Right ventricle myocardium superior (tissue), 1 donor: ENCODE results near the gene HBP1. TPM values are rescaled to one million over a fixed set of nuclear protein-coding genes. Genes with fewer than 3 reads are reported as not detected.
"Not testable (repeated sequence)": the region's sequence is repeated elsewhere in the genome, so short reads cannot be mapped to it uniquely, and the experiment has no call there.

Experiments used
- ATAC-seq: fragments of 200-7000 bp; cut with Tn5 transposase; one replicate; pipeline ENCODE4 v1.9.1; 2020; ENCODE audit warnings: mild to moderate bottlenecking; ENCODE audit not compliant: poor library complexity
- DNase-seq: peaks from one replicate; pipeline ENCODE4 v3.0.0-alpha.2; 2020
- intact Hi-C: fragments of 100-400 bp; cut with DNase I; formaldehyde crosslinking; loops from one replicate; pipeline ENCODE4 v1.11.2; 2022
- total RNA-seq: library from RNA; stranded (reverse); fragmentation: NEBNext Ultra II Directional; extraction: Animal tissue kit (Norgen Biotek cat#: 25700); gene quantifications from one replicate; pipeline ENCODE4 v1.2.1, GENCODE V29; 2021
- donor health status: DM: no; HTN: yes; CAD: no; lungs with severe emphysema.

The HBP1 gene
- total RNA-seq, 1 donor from 2014 or later, result 68.9 TPM

DNA sequence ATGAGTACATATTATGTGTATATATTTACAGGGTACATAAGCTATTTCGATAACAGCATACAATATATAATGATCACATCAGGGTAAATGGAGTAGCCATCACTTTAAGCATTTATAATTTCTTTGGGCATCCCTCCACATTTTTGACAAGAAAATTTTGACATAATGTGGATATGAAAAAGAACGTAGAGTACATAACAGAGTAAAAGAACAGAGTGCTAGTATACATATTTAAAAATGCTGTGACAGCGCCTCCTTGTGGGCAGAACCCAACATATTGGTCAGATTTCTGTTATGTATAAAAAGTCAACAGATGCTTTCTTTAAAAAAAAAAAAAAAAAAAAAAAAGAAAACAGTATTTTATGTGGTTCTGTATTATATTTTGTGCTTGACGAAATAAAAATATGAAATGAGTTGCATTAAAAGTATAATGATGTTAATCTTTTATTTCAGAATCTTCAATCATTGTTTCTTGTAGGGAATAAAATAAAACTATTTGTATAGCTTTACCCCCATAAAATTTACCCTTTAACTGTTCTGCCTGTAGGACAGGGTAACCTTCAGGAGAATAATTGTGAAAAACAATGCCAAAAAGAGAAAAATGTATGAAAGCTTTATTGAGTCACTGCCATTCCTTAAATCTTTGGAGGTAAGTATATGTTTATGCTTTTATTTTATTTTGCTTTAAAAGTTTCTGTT lies 18.3 kb upstream of the HBP1 start:
- intact Hi-C loops, result loop anchor here (1.0 to 5.0 kb wide), 2 partner anchors 203 to 358 kb away; no protein-coding TSS in a partner anchor
- ATAC-seq (peak; percentile 87), DNase-seq (peak; percentile 81)

DNA sequence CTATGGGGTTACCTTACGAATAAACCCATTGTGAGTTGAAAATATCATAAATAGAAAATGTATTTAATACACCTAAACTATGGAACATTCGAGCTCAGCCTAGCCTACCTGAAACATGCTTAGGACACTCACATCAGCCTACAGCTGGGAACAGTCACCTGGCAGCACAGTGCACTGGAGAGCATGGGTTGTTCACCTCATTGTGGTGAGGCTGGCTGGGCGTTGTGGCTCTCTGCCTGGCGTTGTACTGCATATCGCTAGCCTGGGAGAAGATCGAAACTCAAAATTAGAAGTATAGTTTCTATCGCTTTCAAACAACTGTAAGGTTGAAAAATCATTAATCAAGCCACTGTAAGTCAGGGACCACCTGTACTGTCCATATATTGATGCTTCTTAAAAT lies 17.3 kb upstream of the HBP1 start:
- no peak for DNase-seq
- intact Hi-C loops, result loop anchor here (5.0 kb wide), 1 partner anchor 359 kb away; no protein-coding TSS in a partner anchor
- no peak for ATAC-seq

DNA sequence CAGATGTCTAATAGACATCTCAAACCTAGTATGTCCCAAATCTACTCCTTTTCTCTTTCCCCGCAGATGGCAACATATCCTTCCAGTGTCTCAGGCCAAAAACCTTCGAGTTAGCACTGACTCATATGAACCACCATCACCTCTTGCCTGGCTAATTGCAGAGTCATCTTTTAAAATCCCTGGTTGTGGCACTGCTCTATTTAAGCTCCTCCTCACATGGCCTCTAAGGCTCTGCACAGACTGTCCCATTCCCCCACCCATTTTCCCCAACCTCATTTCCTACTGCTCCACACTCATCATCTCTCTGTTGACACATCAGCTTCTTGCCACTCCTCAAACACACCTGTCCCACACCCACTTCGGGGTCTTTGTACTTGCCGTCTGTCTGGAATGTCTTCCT lies 16.8 kb upstream of the HBP1 start:
- no peak for ATAC-seq
- intact Hi-C loops, result loop anchor here (5.0 kb wide), 1 partner anchor 360 kb away; no protein-coding TSS in a partner anchor
- DNase-seq, result no peak

DNA sequence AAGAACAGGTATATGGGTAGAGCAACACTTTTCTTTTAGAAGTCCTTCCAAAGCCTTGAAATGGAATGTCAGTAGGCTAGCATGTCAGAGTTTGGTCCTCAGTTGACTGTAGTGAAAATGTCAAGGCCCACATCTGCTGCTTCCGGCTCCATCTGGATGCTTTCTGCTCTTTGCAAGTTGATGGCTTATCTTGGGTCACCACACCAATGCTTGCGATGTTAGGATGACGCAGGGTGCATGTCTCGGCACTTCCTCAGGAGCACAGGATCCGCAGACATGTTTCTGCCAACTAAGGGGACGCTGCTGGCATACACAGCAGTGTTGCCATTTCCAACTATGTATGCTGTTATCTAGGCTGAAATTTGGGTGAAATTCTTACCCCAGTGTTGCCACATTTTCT lies 14.0 kb upstream of the HBP1 start:
- ATAC-seq (no peak), DNase-seq (no peak)
- intact Hi-C loops, result loop anchor here (5.0 kb wide), 1 partner anchor 363 kb away; no protein-coding TSS in a partner anchor

DNA sequence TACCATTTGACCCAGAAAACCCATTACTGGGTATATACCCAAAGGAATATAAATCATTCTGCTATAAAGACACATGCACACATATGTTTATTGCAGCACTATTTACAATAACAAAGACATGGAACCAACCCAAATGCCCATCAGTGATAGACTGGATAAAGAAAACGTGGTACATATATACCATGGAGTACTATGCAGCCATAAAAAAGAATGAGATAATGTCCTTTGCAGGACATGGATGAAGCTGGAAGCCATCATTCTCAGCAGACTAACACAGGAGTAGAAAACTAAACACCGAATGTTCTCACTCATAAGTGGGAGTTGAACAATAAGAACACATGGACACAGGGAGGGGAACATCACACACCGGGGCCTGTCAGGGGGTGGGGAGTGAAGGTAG lies 13.1 kb upstream of the HBP1 start:
- intact Hi-C loops, ATAC-seq, DNase-seq: not testable (repeated sequence)

DNA sequence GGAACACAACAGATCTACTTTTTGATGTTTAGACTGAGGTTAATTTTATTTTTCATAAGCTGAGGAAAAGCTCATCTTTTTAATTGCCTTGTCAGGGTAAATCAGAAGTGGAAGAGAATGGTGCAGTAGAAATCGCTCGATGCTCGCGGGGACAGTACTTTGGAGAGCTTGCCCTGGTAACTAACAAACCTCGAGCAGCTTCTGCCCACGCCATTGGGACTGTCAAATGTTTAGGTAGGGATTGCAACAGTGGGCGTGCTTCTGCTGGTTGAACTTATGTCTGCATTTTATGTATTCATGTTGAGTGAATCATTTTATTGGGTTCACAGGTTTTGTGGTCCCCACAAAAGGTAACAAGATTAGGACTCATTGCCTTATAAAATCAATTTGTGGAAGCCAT lies 11.7 kb upstream of the HBP1 start:
- intact Hi-C loops, result no loop called here
- DNase-seq (no peak), ATAC-seq (no peak)

DNA sequence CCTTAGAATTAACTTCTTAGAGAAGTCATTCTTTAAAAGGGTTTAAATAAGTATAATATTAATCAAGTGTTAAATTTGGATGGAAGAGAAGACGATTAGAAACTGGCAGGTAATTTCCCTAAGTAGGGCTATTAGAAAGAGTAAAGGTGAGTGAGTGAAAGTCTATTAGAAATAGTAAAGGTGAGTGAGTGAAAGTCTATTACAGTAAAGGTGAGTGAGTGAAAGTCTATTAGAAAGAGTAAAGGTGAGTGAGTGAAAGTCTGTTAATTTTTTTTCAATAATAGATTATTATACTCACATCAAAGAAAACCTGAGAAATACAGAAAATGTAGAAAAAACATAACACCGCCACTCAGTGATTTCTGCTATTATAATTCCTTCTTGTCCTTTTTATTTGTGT lies 10.8 kb upstream of the HBP1 start:
- DNase-seq (no peak), ATAC-seq (no peak)
- intact Hi-C loops, result no loop called here

DNA sequence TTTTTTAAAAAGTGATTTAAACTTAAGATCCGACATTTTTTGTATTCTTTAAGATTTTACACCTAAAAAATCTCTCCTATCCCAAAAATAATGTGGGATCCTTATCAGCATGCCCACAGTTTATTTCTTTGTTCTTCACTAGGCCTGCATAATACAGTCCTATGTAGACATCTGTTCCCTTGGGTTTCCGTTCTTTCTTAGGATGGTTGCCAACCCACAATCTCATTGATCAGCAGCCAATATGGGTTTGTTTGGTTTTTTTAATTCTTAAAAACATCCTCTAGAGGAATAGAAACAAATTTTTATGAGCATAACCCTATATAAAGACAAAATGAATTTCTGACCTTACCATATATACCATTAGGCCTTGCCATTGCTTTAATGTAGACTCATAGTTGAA lies 8.4 kb upstream of the HBP1 start:
- ATAC-seq (no peak), DNase-seq (no peak)
- intact Hi-C loops, result no loop called here

DNA sequence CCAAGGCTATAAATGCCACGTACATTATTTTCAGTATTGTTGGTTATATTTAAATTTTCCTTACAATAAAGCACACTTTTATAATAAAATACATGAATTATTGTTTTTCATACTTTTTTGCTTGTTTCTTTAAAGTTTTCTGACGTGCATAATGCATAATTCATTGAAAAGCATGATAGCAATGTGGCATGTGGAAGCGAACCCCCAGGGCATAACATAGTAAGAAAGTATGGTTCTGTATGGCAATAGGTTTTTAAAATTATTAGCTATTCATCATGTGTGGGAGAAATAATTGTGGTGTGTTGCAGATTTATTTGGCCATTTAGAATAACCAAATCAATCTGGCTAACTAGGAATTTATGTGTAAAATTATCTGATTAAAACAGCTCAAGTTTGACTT lies 7.4 kb upstream of the HBP1 start:
- intact Hi-C loops, result no loop called here
- no peak for ATAC-seq
- no peak for DNase-seq

DNA sequence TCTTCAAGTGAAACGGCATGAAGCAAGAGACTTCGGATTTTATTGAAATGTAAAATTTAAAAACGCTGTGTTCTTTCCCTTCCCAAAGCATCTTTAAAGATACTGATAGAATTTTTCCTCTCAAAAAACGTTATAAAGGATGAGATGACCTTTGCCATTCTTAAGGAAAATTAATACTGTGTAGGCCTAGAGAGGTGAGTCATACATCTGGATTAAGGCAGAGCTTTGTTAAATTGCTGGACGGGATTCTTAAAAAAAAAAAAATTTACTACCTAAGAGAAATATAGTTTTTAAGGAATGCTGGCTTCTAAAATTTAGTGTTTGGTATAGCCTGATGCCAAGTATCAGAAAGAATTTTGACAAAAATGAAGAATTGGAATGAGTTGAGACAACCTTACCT lies 6.3 kb upstream of the HBP1 start:
- intact Hi-C loops, result no loop called here
- DNase-seq, result no peak
- ATAC-seq, result no peak

DNA sequence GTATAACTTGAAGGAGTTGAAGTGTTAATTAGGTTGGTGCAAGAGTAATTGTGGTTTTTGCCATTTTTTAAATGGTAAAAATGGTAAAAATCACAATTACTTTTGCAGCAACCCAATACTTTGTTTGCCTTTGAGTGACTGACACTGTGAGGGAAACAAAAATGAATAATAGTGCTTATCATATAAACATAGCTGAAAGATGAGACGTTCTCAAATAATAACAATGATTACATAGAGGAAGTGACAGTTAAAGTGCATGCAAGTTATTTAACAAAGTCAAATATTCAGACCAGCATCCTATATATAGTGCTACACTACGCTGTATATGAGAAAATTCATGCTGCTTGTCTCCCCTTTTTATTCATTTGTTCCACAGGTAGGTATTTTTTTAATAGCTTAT lies 4.7 kb upstream of the HBP1 start:
- no peak for ATAC-seq
- no peak for DNase-seq
- intact Hi-C loops, result no loop called here

DNA sequence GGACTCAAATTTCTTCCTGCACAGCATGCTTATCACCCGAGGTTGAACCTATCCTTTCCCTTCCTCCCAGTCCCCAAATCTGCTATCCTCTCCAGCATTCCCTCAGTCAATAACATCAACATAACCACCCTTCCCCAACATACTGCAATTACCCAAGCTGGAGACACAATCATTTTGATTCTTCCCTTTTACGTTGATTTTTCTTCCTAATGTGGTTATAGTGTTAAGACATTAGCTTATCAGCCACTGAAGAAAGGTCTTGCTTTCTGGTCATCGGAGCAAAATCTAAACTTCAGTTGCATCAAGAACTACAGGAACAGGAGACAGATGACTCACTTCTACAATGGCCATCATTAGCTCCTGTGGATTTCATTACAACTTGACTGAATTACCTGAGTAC lies 3.5 kb upstream of the HBP1 start:
- DNase-seq, result no peak
- intact Hi-C loops, result no loop called here
- no peak for ATAC-seq

DNA sequence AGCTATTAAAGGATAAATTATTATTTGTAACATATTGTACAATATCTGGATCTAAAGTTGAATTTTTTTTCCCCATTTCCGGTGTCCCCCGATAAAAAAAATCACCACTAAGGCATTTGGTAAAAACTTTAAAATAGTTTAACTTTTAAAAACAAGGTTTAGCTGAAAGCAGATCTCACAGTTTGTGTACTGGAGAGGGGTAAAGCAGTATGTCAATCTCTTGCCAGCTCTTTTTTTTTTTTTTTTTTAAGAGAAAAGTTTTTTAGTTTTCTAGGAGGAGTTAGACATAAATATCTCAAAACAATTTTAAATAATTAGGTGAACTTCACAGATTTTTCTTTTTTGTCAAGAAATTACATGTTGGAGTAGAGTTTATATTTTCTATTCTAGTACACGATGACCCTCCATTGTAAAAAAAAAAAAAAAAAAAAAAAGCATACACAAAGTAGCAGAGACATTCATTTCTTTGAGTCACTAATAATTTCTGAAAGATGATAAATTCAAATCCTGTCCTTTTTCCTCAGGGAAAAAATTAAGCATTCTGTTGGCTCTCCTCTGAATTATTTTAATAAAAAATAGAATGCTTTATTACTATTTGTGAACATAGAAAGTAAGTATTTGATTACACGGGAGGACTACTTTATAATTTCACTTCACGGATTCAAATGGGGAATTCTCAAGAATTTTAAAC lies 1.9 kb upstream of the HBP1 start:
- ATAC-seq, result no peak
- intact Hi-C loops, result no loop called here

DNA sequence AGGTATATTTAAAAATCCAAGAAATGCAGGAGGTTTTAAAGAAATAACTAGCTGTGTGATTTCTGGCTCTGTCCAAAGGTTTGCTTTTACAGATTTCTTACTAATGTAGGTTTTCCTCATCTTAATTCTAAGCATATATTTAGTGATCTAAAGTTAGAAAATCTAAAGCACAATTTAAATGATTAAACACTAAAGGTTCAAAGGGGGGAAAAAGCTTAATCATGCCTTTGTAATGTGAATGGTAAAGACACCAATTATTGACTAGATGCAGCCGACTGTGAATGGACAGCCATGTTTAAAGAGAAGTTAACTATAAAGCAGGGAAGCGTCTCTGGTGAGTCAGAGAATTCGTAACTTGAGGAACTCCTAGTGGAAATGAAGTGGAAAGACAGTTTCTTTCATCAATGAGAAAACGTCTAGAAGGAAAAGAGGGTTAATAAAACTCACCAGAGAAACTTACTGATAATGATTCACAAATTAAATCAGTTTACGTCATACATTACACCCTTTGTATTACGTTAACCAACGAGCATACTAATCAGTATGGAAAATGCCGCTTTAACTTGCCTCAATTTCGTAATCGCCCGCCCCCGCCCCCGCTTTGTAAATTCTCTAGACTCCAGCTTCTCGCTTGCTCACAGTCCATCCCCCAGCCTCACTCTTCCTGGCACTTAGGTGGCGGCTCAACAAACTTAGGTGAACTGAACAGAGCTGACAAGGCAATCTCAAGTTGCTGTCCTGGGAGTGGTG lies 1.1 kb upstream of the HBP1 start:
- intact Hi-C loops, result no loop called here
- ATAC-seq, result peak; percentile 38
- no peak for DNase-seq

More for the DNA sequence above, 1.9 kb upstream of the HBP1 start:
- DNase-seq, result no peak

DNA sequence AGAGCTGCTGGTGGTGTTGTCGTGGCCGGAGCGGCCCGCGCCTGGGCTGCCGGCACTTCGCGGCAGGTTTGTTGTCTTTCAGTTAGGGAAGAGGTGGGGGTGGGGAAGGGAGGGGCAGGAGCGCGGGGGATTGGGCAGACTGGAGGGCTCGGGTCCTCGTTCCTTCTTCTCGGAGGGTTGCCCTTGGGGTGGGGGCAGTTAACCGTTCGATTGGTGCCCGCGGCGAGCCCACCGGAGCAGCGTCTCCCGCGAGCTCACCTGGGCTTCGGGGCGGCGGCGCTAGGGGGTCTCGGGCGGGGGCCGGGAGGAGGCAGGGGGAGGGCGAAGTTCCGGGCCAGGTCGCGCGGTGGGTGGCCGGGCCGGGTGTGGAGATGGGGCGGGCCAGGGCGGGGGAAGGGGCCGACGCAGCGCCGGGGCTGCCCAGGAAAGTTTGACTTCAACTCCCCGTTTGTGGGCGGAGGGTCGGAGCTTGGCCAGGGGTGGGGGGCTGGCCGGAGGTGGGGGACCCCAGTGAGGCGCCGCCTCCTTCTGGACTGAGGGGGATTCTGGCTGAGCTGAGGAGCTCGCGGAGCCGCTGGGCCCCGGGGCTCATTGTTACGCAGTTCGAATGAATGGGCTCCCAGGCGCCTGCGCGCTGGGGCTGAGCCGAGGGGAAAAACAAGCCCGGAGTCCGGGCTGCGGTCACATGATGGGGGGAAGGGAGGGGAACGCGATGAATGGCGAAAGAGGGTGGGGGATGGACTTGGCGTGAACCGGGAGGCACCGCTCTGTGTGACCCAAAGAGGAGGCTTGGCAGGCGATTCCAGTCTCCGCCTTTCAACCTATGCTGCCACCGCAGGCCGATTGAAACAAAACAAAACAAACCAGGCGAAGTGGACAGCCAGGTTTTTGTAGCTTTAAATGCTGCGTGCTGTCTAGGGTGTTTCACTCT lies 582 bp downstream of the HBP1 start:
- intact Hi-C loops, result no loop called here
- ATAC-seq, result peak; percentile 85
- peak; percentile 98 for DNase-seq

DNA sequence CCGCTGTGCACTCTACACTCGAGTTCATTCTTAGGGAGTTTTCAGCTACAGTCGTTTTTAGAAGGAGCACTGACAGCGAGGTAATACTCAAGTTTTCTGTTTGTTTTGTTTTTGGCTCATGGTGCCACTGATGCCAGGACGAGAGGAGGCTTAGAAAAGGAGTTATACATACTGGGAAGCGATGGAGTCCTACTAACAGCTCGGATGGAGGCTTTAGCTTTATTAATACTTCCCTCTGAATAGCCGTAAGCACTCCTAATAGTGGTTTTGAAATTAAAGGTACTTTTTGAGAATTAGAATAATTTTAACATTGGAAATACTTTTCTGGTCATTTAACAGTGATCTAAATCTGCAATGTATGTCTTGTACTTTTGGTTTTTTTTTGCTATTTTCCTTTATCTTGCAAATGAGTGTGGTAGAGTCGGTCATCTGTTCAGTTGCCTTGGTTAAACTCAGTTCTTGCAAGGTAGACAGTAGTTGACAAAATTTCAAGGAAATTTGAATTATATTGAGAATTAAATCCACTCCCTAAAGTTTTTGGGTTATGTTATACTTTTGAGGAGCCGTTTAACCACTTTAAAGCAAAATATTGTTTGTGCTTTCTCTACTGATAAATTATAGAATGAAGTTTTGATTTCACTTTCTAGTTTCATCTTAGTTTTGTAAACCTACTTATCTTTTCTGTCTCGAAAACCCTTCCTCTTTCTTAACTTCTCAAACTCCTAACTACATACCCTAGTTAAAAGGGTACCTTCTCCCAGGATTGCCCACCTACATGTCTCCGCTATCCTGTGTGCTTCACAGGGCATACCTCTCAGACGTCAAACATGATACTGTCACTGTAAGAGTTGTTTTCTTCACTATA lies 1.5 kb downstream of the HBP1 start:
- ATAC-seq, result no peak
- DNase-seq, result no peak
- intact Hi-C loops, result no loop called here

DNA sequence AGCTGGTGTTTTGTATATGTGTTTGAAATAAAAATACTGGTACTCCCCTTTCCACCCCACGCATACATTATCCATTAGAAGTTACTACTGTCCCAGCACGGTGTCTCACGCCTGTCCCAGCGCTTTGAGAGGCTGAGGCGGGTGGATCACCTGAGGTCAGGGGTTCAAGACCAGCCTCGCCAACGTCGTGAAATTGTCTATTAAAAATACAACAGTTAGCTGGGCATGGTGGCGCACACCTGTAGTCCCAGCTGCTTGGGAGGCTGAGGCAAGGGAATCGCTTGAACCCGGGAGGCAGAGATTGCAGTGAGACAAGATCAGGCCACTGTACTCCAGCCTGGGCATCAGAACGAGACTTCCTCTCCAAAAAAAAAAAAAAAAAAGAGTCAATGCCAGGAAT lies 2.7 kb downstream of the HBP1 start:
- intact Hi-C loops, result no loop called here
- ATAC-seq, result no peak

More for the DNA sequence above, 2.7 kb downstream of the HBP1 start:
- DNase-seq, result no peak
